Measurements from ENCODE around the gene SSTR3.
"Not testable (repeated sequence)": the region's sequence is repeated elsewhere in the genome, so short reads cannot be mapped to it uniquely, and the experiment has no call there.

SSTR3 gene

DNA sequence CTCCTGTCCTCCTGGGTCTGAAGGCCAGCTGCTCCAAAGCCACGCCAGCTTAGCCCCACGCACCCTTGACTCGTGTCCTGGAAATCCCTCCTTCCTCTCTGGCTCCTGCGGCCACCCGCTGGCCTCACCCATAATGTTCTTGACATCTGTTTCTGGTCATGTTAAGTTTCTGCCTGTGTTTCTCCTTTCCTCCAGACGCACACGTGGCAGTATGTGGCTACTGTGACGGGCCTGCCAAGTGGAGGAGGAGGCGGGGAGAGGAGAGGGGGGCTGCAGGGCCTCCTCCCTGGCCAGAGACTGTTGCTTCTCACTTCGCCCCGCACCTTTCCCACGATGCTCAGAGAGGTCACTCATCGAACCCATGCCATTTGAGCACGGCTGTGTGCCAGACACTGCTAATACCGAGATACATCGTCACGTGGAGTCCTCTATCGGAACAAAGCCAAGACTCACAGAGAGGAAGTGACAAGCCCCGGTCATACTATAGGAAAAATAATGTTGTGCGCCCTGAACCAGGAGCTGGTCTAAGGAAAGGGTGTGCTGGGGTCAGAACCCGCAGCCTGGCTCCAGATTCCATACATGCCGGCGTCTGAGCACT lies 35.7 kb downstream of the SSTR3 start:
- TF ChIP-seq, protein P1, sequence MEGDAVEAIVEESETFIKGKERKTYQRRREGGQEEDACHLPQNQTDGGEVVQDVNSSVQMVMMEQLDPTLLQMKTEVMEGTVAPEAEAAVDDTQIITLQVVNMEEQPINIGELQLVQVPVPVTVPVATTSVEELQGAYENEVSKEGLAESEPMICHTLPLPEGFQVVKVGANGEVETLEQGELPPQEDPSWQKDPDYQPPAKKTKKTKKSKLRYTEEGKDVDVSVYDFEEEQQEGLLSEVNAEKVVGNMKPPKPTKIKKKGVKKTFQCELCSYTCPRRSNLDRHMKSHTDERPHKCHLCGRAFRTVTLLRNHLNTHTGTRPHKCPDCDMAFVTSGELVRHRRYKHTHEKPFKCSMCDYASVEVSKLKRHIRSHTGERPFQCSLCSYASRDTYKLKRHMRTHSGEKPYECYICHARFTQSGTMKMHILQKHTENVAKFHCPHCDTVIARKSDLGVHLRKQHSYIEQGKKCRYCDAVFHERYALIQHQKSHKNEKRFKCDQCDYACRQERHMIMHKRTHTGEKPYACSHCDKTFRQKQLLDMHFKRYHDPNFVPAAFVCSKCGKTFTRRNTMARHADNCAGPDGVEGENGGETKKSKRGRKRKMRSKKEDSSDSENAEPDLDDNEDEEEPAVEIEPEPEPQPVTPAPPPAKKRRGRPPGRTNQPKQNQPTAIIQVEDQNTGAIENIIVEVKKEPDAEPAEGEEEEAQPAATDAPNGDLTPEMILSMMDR (IDR thresholded peaks at IDR 0.05; ENCODE audit: low read depth, low read length): no peak
- in situ Hi-C loops (cut with HindIII; ENCODE audit: low sequenced_read_pairs): no loop called here
- peak; percentile 57 for DNase-seq (ENCODE audit: low read depth, low spot score)
- H3K4me3 ChIP-seq (ENCODE audit: low read depth, low read length): no peak overlapping the region

DNA sequence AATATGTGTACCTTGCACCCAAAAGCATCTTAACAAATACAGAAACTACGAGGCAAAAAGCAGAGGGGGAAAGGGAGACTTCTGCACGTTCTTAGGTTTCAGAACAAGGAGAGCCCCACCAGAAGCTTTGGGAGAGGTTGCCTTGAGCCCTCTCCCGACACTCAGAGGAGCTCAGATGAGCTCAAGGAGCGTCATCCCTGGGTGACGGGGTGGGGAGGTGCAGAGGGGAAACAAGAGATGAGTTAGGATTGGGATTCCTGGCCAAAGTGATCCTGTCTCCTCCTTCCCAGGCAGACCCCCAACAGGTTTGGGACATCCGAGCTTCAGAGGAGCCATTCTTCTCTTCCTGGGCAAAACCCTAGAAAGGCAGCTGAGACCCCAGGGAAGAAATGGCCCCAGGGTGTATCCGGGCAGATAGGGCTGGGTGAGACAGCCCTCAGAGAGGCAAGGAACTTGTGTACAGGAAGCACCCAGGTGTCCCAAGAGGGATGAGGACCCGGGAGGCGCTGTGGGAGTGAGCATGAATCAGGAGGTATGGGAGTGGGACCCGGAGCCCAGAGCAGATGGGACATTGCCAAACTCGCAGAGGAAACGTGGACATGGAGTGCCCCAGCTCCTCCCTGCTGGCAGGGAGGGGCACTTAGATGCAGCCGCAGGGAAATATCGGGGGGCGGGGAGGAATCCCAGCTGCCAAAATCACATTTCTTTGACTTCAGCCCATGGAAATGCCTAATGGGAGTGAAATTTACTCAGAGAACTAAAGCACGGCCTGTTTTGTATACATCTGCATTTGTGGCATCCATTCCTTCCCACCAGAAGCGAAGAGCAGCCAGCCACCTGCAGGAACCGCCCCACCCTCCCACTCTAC lies 36.6 kb downstream of the SSTR3 start:
- in situ Hi-C loops (cut with HindIII; ENCODE audit: low sequenced_read_pairs): no loop called here
- TF ChIP-seq, protein P1 (IDR thresholded peaks at IDR 0.05; ENCODE audit: low read depth, low read length): no peak
- no peak for DNase-seq (ENCODE audit: low read depth, low spot score)
- H3K4me3 ChIP-seq (ENCODE audit: low read depth, low read length): no peak overlapping the region

DNA sequence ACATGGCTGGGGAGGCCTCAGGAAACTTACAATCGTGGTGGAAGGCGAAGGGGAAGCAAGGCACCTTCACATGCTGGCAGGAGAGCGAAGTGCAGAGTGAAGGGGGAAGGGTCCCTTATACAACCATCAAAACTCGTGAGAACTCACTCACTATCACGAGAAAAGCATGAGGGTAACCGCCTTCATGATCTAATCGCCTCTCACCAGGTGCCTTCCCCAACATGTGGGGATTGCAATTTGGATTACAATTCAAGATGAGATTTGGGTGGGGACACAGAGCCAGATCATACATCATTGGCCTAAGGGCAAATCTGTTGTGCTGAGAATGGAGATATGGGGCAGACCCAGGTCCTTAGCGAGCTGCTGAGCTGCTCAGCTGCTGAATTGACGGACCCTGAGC lies 37.3 kb downstream of the SSTR3 start:
- H3K4me3 ChIP-seq (ENCODE audit: low read depth, low read length): no peak overlapping the region
- no peak for DNase-seq (ENCODE audit: low read depth, low spot score)
- TF ChIP-seq, protein P1 (IDR thresholded peaks at IDR 0.05; ENCODE audit: low read depth, low read length): no peak
- in situ Hi-C loops (cut with HindIII; ENCODE audit: low sequenced_read_pairs): no loop called here

DNA sequence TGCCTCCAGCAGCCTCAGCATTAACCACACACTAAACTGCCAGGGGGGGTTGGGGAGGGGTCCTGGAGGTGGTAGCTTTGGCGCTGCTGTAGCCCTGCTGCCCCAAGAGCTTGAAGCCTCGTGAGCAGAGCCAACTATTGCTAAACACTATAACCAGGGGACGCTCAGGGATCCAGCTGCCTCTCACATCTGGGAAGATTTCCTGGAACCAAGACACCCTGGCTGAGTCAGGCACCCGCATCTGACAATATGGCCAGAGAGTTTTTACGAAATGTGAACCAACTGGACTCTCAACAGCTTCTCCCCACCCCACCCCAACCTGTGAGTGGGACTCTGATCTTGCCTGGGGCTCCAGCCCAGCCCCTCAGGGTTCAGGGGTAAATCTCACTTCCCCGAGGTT lies 38.6 kb downstream of the SSTR3 start:
- in situ Hi-C loops (cut with HindIII; ENCODE audit: low sequenced_read_pairs): no loop called here
- no peak overlapping the region for H3K4me3 ChIP-seq (ENCODE audit: low read depth, low read length)
- no peak for DNase-seq (ENCODE audit: low read depth, low spot score)
- TF ChIP-seq, protein P1 (IDR thresholded peaks at IDR 0.05; ENCODE audit: low read depth, low read length): no peak

DNA sequence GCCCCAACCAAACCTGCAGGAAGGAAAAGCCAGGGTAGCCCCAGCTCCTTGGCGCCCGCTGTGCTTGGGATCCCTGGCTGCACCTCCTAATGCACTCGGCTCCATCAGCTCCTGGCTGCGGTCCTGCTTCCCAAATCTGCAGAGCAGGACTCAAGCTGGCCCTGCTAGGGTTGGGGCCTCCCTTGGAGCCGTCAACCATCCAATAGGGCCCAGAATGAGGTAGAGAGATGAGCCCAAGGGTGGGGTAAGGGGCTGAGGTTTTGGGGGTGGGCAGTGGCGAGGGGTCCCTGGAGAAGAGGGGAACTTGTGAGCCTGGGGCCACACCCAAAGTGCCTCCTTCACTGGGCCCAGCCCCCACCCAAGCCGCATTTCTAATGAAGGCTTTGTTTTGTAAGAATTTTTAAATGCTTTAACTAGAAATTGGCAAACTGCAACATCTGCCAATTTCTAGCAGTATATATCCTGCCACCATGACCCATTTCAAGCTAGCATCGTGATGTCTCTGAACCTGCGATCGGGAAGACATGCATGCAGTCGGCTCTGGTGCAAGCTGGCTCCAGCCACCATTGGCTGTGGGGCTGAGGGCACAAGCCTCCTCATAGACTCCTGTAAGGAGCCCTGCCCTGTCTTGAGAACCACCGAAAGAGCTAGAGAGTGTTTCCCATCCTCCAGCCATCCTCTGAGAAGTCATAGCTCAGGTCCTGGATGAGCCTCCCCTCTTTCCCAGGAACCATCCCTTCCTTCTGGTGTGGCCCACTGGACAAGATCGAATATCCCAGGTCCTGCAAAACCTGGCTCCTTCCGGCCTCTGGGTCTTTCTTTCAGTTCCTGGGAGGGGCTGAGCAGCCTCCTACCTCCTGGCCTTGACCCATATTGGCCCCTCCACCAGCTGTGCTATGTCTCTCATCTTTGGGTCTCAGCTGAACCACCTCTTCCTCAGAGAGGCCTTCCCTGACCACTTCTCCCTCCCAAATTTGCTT lies 39.7 kb downstream of the SSTR3 start:
- TF ChIP-seq, protein P1 (IDR thresholded peaks at IDR 0.05; ENCODE audit: low read depth, low read length): no peak
- in situ Hi-C loops (cut with HindIII; ENCODE audit: low sequenced_read_pairs): no loop called here
- no peak for DNase-seq (ENCODE audit: low read depth, low spot score)
- H3K4me3 ChIP-seq (ENCODE audit: low read depth, low read length): no peak overlapping the region

DNA sequence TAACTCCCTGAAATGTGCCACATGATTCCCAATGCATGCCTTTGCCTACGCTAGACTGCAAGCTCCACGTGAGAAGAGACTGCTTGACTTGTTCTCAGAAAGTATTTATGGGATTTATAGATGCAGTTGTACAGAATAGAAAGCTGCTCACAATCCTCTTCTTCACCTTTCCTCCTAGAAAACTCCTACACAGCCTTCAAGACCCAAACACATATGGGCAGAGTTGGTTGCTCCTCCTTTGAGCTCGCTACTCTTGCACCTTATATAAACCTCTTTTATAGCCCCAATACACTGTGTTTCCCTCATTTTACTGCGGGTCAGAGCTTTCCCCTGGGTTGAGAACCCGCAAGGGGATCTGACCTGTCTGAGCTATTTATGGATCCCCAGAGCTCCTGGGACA lies 40.6 kb downstream of the SSTR3 start:
- H3K4me3 ChIP-seq (ENCODE audit: low read depth, low read length): no peak overlapping the region
- no peak for DNase-seq (ENCODE audit: low read depth, low spot score)
- in situ Hi-C loops (cut with HindIII; ENCODE audit: low sequenced_read_pairs): no loop called here
- TF ChIP-seq, protein P1 (IDR thresholded peaks at IDR 0.05; ENCODE audit: low read depth, low read length): no peak

DNA sequence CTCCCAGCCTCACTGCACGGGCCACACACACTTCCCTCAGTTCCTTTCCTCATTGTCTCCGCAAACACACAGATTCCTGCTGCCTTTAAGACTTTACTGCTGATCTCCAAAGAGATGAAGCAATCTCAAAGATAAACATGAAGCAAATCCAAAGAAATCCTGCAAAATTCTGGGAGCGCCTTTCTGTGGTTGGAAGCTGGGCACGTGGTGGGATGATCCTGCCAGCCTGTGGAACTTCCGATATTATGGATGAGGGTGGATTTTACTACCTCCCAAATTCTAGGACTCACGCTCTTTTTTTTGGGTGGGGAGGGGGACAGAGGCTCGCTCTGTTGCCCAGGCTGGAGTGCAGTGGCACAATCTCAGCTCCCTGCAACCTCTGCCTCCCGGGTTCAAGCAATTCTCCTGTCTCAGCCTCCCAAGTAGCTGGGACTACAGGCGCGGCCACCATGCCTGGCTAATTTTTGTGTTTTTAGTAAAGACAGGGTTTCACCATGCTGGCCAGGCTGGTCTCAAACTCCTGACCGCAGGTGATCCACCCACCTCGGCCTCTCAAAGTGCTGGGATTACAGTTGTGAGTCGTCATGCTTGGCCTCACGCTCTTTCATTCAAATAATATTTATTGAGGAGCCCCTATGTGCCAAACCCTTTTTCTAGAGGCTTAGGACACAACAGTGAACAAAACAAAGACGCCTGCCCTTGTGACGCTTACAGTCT lies 41.4 kb downstream of the SSTR3 start:
- in situ Hi-C loops (cut with HindIII; ENCODE audit: low sequenced_read_pairs); DNase-seq (ENCODE audit: low read depth, low spot score); H3K4me3 ChIP-seq (ENCODE audit: low read depth, low read length): not testable (repeated sequence)

Measured in astrocyte of the spinal cord (primary cell).